HEK293T (cell line): ENCODE measurements around the gene MAP1LC3A.

Experiments used
- ARNT ChIP-seq: fragments of 450-650 bp; IDR thresholded peaks from 2 replicates; pipeline ENCODE4 v1.6.1; 2017; ENCODE audit warnings: mild to moderate bottlenecking
- BHLHE40 ChIP-seq: fragments of 450-650 bp; IDR thresholded peaks from 2 replicates; pipeline ENCODE4 v1.6.1; 2016; ENCODE audit warnings: mild to moderate bottlenecking, moderate library complexity, borderline replicate concordance
- CTBP1 ChIP-seq: fragments of 450-650 bp; IDR thresholded peaks from 2 replicates; pipeline ENCODE4 v1.6.1; 2016; ENCODE audit warnings: borderline replicate concordance
- ELF4 ChIP-seq: fragments of 450-650 bp; IDR thresholded peaks from 2 replicates; pipeline ENCODE4 v1.6.1; 2017; ENCODE audit warnings: antibody characterized with exemption
- FOXA1 ChIP-seq: fragments of 450-650 bp; IDR thresholded peaks from 2 replicates; pipeline ENCODE4 v1.6.1; 2016; ENCODE audit warnings: mild to moderate bottlenecking
- FOXK2 ChIP-seq: fragments of 450-650 bp; IDR thresholded peaks from 2 replicates; pipeline ENCODE4 v1.6.1; 2016; ENCODE audit warnings: mild to moderate bottlenecking
- FOXM1 ChIP-seq: fragments of 450-650 bp; IDR thresholded peaks from 2 replicates; pipeline ENCODE4 v1.6.1; 2017; ENCODE audit warnings: mild to moderate bottlenecking, borderline replicate concordance
- HDGF ChIP-seq: fragments of 450-650 bp; IDR thresholded peaks from 2 replicates; pipeline ENCODE4 v1.6.1; 2017; ENCODE audit warnings: antibody characterized with exemption, borderline replicate concordance
- L3MBTL2 ChIP-seq: fragments of 450-650 bp; conservative IDR thresholded peaks from 2 replicates; pipeline ENCODE4 v1.6.1; 2016; ENCODE audit warnings: mild to moderate bottlenecking
- NFRKB ChIP-seq: fragments of 450-650 bp; IDR thresholded peaks from 2 replicates; pipeline ENCODE4 v1.6.1; 2016; ENCODE audit warnings: mild to moderate bottlenecking, moderate library complexity
- SP1 ChIP-seq: fragments of 450-650 bp; IDR thresholded peaks from 2 replicates; pipeline ENCODE4 v1.6.1; 2017
- SUZ12 ChIP-seq: fragments of 450-650 bp; IDR thresholded peaks from 2 replicates; pipeline ENCODE4 v1.6.1; 2016; ENCODE audit warnings: mild to moderate bottlenecking
- TARDBP ChIP-seq: fragments of 450-650 bp; IDR thresholded peaks from 2 replicates; pipeline ENCODE4 v1.6.1; 2016
- ZNF384 ChIP-seq: fragments of 450-650 bp; IDR thresholded peaks from 2 replicates; pipeline ENCODE4 v1.6.1; 2016

GRCh38 chr20:34561661-34562060 is 3.1 kb downstream of the MAP1LC3A start:
- TF ChIP-seq BHLHE40: no peak
- no peak for TF ChIP-seq CTBP1
- TF ChIP-seq FOXA1: no peak
- TF ChIP-seq SP1: no peak
- TF ChIP-seq ZNF384: no peak
- no peak for TF ChIP-seq FOXM1
- no peak for TF ChIP-seq FOXK2
- TF ChIP-seq HDGF: no peak
- no peak for TF ChIP-seq NFRKB
- TF ChIP-seq L3MBTL2: no peak
- no peak for TF ChIP-seq TARDBP
- no peak for TF ChIP-seq ARNT
- TF ChIP-seq SUZ12: no peak
- TF ChIP-seq ELF4: no peak
